ENCODE data around the gene DOCK1.
"Not testable (repeated sequence)": the region's sequence is repeated elsewhere in the genome, so short reads cannot be mapped to it uniquely, and the experiment has no call there.

DOCK1 gene

GRCh38 chr10:126904818-126905701, at the start of gene DOCK1:
TSS of gene DOCK1 (plus strand) at chr10:126905428. CDS start at chr10:126905518, 90 bp downstream.
- peak; percentile 13 for DNase-seq

- no peak for DNase-seq
Measured at GRCh38 chr10:126857178-126857806, 47.9 kb upstream of the DOCK1 start.

- DNase-seq, result no peak
Measured at GRCh38 chr10:126867567-126868365, 37.5 kb upstream of the DOCK1 start.

- no peak for DNase-seq
Measured at GRCh38 chr10:126868371-126868770, 36.9 kb upstream of the DOCK1 start.

GRCh38 chr10:126872135-126872534, 33.1 kb upstream of the DOCK1 start:
- no peak for DNase-seq

- no peak for DNase-seq
Measured at GRCh38 chr10:126872768-126873167, 32.5 kb upstream of the DOCK1 start.

- DNase-seq, result no peak
Measured at GRCh38 chr10:126876456-126876855, 28.8 kb upstream of the DOCK1 start.

- DNase-seq, result no peak
Measured at GRCh38 chr10:126877390-126877789, 27.8 kb upstream of the DOCK1 start.

GRCh38 chr10:126878594-126878993, 26.6 kb upstream of the DOCK1 start:
- DNase-seq, result no peak

- DNase-seq, result no peak
Measured at GRCh38 chr10:126880926-126881325, 24.3 kb upstream of the DOCK1 start.

GRCh38 chr10:126882055-126882454, 23.2 kb upstream of the DOCK1 start:
- not testable (repeated sequence) for DNase-seq

GRCh38 chr10:126888436-126888835, 16.8 kb upstream of the DOCK1 start:
- not testable (repeated sequence) for DNase-seq

- no peak for DNase-seq
Measured at GRCh38 chr10:126889421-126889820, 15.8 kb upstream of the DOCK1 start.

- DNase-seq, result not testable (repeated sequence)
Measured at GRCh38 chr10:126890797-126891196, 14.4 kb upstream of the DOCK1 start.

GRCh38 chr10:126892226-126893175, 12.7 kb upstream of the DOCK1 start:
- no peak for DNase-seq

- no peak for DNase-seq
Measured at GRCh38 chr10:126893206-126893605, 12.0 kb upstream of the DOCK1 start.

- DNase-seq, result no peak
Measured at GRCh38 chr10:126893841-126894240, 11.4 kb upstream of the DOCK1 start.

- DNase-seq, result no peak
Measured at GRCh38 chr10:126895214-126895781, 9.9 kb upstream of the DOCK1 start.

GRCh38 chr10:126898460-126898859, 6.8 kb upstream of the DOCK1 start:
- no peak for DNase-seq

GRCh38 chr10:126899529-126899928, 5.7 kb upstream of the DOCK1 start:
- DNase-seq, result not testable (repeated sequence)

- DNase-seq, result no peak
Measured at GRCh38 chr10:126902157-126902556, 3.1 kb upstream of the DOCK1 start.
